Activated B cell treated with CpG ODN at 0.5 μM for 24 hours (primary cell): ENCODE data around the gene OTUB2. TPM values are rescaled to one million over a fixed set of nuclear protein-coding genes. Genes with fewer than 3 reads are reported as not detected.

ENCODE experiments used
- ATAC-seq: fragments of 200-7000 bp; cut with Tn5 transposase; one replicate; pipeline ENCODE4 v1.10.0; 2021; ENCODE audit warnings: low read depth, mild to moderate bottlenecking, moderate library complexity
- CTCF ChIA-PET: fragments of 350-600 bp; sonication (Branson Sonifier 250); formaldehyde crosslinking; loops from one replicate; lab custom pipeline; 2021; ENCODE audit warnings: antibody characterized with exemption; lab: Charles Lee
- POLR2A ChIA-PET: fragments of 350-600 bp; sonication (Branson Sonifier 250); formaldehyde crosslinking; loops from one replicate; lab custom pipeline; 2021; ENCODE audit warnings: antibody characterized with exemption; lab: Charles Lee
- DNase-seq: peaks from one replicate; pipeline ENCODE4 v3.0.0; 2022
- H3K27ac Mint-ChIP-seq: one replicate; pipeline ENCODE4 v1.8.0; 2020; ENCODE audit warnings: mixed read lengths
- H3K27me3 Mint-ChIP-seq: one replicate; pipeline ENCODE4 v1.8.0; 2021; ENCODE audit warnings: mixed read lengths
- H3K36me3 Mint-ChIP-seq: one replicate; pipeline ENCODE4 v1.8.0; 2021; ENCODE audit warnings: low read depth, mixed read lengths
- H3K4me1 Mint-ChIP-seq: one replicate; pipeline ENCODE4 v1.8.0; 2021; ENCODE audit warnings: mixed read lengths
- H3K4me3 Mint-ChIP-seq: one replicate; pipeline ENCODE4 v1.8.0; 2020; ENCODE audit warnings: mild to moderate bottlenecking, mixed read lengths
- H3K9me3 Mint-ChIP-seq: one replicate; pipeline ENCODE4 v1.8.0; 2020; ENCODE audit warnings: mixed read lengths
- intact Hi-C: fragments of 100-400 bp; cut with micrococcal nuclease; formaldehyde crosslinking; loops from one replicate; pipeline ENCODE4 v1.15.1; 2024
- total RNA-seq: library from RNA; stranded (reverse); gene quantifications from 2 replicates; pipeline ENCODE4 v1.2.3, GENCODE V29; 2022
- TF ChIP-seq, protein P1 (sequence below): fragments of 200-600 bp; IDR thresholded peaks from one replicate; pipeline ENCODE4 v1.8.0; 2022; ENCODE audit warnings: antibody characterized with exemption, mild to moderate bottlenecking

OTUB2 gene
- total RNA-seq, 1 donor from 2014 or later, result not detected

DNA sequence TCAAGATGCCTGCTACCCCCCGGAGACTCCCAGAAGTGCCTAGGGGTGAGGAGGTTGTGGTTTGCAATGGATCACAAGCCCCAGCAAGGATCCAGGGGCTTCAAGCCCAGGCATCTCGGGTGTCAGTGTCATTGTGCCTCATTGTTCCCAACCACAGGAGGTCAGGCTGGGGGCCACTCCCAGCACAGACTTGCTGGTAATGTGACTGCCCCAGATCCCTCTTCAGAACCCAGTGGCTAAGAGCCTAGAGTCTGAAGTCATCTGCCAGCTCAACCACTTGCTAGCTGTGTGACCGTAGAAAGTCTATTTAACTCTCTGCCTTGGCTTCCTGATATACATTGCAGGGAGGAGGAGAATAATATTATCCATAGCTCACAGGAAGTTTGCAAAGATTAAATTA lies 42.1 kb upstream of the OTUB2 start:
- no peak for ATAC-seq
- Mint-ChIP-seq H3K27ac (no peak overlapping the region), H3K27me3 (peaks cover 35% of the 10 kb centered on the region), H3K4me3 (no peak overlapping the region), H3K9me3 (no peaks in the 10 kb centered on the region), H3K36me3 (no peaks in the 10 kb centered on the region), H3K4me1 (peaks cover 5% of the 10 kb centered on the region)
- TF ChIP-seq, protein P1, sequence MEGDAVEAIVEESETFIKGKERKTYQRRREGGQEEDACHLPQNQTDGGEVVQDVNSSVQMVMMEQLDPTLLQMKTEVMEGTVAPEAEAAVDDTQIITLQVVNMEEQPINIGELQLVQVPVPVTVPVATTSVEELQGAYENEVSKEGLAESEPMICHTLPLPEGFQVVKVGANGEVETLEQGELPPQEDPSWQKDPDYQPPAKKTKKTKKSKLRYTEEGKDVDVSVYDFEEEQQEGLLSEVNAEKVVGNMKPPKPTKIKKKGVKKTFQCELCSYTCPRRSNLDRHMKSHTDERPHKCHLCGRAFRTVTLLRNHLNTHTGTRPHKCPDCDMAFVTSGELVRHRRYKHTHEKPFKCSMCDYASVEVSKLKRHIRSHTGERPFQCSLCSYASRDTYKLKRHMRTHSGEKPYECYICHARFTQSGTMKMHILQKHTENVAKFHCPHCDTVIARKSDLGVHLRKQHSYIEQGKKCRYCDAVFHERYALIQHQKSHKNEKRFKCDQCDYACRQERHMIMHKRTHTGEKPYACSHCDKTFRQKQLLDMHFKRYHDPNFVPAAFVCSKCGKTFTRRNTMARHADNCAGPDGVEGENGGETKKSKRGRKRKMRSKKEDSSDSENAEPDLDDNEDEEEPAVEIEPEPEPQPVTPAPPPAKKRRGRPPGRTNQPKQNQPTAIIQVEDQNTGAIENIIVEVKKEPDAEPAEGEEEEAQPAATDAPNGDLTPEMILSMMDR, result no peak
- ChIA-PET POLR2A (no interaction called here), CTCF (interaction anchor here (0.9 to 1.3 kb wide), 4 partner anchors 13 to 153 kb away, joined by 3 to 5 read pairs (median 4); no protein-coding TSS in a partner anchor)
- DNase-seq, result no peak
- intact Hi-C loops, result no loop called here

DNA sequence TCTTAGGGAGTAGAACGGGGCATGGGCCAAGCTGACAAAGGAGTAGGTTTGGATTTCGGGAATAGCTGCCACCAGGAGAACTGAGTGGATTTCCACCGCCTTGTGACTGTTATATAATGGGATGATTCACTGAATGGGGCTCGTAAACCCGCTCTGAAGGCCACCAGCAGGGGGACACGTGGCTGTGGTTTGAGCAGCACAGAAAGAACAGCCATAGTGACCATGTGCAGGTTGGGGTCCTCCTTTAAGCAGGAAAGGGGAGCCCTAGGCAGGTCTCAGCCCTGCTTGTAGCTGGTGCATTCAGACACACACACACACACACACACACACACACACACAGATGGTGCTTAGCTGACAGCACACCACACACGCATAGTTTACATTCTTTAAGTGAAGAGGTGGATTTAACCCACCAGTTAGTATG lies 41.1 kb upstream of the OTUB2 start:
- no peaks in the 10 kb centered on the region for H3K9me3 Mint-ChIP-seq
- no peak overlapping the region for H3K4me3 Mint-ChIP-seq
- H3K27ac Mint-ChIP-seq, result no peak overlapping the region
- H3K27me3 Mint-ChIP-seq, result peaks cover 38% of the 10 kb centered on the region
- ChIA-PET CTCF (interaction anchor here (0.9 to 1.3 kb wide), 3 partner anchors 14 to 45 kb away, joined by 3 to 4 read pairs (median 4); no protein-coding TSS in a partner anchor), POLR2A (interaction anchor here (0.7 kb wide), 1 partner anchor 40 kb away, joined by 4 read pairs; no protein-coding TSS in a partner anchor)
- intact Hi-C loops, result no loop called here
- peaks cover 7% of the 10 kb centered on the region for H3K4me1 Mint-ChIP-seq
- no peaks in the 10 kb centered on the region for H3K36me3 Mint-ChIP-seq
- TF ChIP-seq, protein P1, result no peak
- DNase-seq (no peak), ATAC-seq (peak; percentile 47)

DNA sequence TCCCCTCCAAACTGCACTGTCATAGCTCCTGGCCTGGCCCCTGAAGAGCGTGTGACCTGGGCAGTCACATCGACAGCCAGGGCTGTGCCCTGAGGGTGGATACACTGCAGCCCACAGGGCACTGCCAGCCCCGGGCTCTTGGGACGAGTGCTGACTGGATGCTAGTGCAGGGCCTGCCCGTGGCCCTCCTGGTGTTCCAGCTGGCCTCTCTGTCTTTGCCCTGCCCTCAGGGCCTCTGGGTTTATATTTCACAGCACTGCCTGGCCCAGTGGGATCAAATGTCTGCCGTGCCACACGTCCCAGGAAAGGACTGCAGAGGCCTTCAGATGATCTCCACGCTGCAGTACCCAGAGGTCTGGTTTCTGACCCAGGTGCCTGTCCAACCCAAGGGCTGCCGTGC lies 39.2 kb upstream of the OTUB2 start:
- no peaks in the 10 kb centered on the region for H3K9me3 Mint-ChIP-seq
- TF ChIP-seq, protein P1, result no peak
- H3K27ac Mint-ChIP-seq, result no peak overlapping the region
- peaks cover 38% of the 10 kb centered on the region for H3K27me3 Mint-ChIP-seq
- ATAC-seq (no peak), DNase-seq (no peak)
- H3K4me1 Mint-ChIP-seq, result peaks cover 7% of the 10 kb centered on the region
- H3K4me3 Mint-ChIP-seq, result no peak overlapping the region
- ChIA-PET POLR2A (interaction anchor here (0.7 kb wide), 1 partner anchor 66 kb away, joined by 3 read pairs; no protein-coding TSS in a partner anchor), CTCF (interaction anchor here (1.5 to 1.7 kb wide), 2 partner anchors 16 to 47 kb away, joined by 5 to 6 read pairs; no protein-coding TSS in a partner anchor)
- intact Hi-C loops, result no loop called here
- H3K36me3 Mint-ChIP-seq, result no peaks in the 10 kb centered on the region

DNA sequence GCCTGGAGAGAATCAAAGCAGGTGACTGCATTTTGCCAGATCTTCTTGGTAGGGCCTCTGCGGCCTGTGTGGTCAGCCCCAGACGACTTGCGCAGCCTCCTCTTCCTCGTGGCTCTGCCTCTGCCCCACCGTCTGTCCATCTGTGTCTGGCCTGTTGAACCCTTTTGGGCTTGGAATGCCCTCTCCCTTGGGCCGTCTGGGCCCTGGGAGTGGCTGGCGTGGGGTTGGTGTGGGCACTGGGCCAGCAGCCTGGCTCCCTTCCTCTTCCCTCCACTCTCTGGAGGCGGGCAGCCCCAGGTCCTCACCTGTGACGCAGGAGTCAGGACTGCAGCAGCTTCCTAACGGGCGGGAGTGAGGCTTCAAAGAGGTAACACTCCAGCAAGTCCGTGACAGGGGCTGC lies 38.8 kb upstream of the OTUB2 start:
- Mint-ChIP-seq H3K9me3 (no peaks in the 10 kb centered on the region), H3K27me3 (peaks cover 40% of the 10 kb centered on the region), H3K27ac (no peak overlapping the region), H3K4me1 (peaks cover 7% of the 10 kb centered on the region), H3K36me3 (no peaks in the 10 kb centered on the region), H3K4me3 (no peak overlapping the region)
- ChIA-PET POLR2A (no interaction called here), CTCF (interaction anchor here (1.5 kb wide), 1 partner anchor 48 kb away, joined by 5 read pairs; no protein-coding TSS in a partner anchor)
- DNase-seq (no peak), ATAC-seq (no peak)
- intact Hi-C loops, result no loop called here
- TF ChIP-seq, protein P1, result no peak

GRCh38 chr14:93987815-93988476 lies 38.2 kb upstream of the OTUB2 start:
- ATAC-seq (no peak), DNase-seq (no peak)
- no peaks in the 10 kb centered on the region for H3K9me3 Mint-ChIP-seq
- ChIA-PET POLR2A (no interaction called here), CTCF (no interaction called here)
- no peak overlapping the region for H3K4me3 Mint-ChIP-seq
- intact Hi-C loops, result no loop called here
- peaks cover 39% of the 10 kb centered on the region for H3K27me3 Mint-ChIP-seq
- TF ChIP-seq, protein P1, result no peak
- H3K4me1 Mint-ChIP-seq, result peaks cover 7% of the 10 kb centered on the region
- no peak overlapping the region for H3K27ac Mint-ChIP-seq
- H3K36me3 Mint-ChIP-seq, result no peaks in the 10 kb centered on the region
